Heart left ventricle (tissue), 16 donors: ENCODE results near the gene RPS29. TPM values are rescaled to one million over a fixed set of nuclear protein-coding genes. Genes with fewer than 3 reads are reported as not detected.
A peak's percentile ranks its signal among the peaks of the same experiment; 100 is the strongest.

Experiments used
- ATAC-seq, 4 donors: fragments of 200-7000 bp; cut with Tn5 transposase; one replicate each; pipeline ENCODE4 v1.9.1; 2020 to 2022; ENCODE audit warnings: moderate library complexity in 4 of 4, mild to moderate bottlenecking in 3 of 4, moderate number of reproducible peaks in 1 of 4
- DNase-seq, 5 donors: peaks; one replicate each; pipeline ENCODE4 v3.0.0-alpha.2; 2020
- H3K27ac ChIP-seq, 12 donors: fragments of 200-600 bp; sonication (generic) in 4 of 12; one replicate each; pipeline versions ENCODE4 v1.5.0 to v1.8.0; 2016 to 2022; ENCODE audit warnings: mild to moderate bottlenecking in 2 of 12
- H3K27me3 ChIP-seq, 9 donors: fragments of 200-600 bp; sonication (generic) in 2 of 9; one replicate each; pipeline versions ENCODE4 v1.5.1 to v1.8.0; 2016 to 2022; ENCODE audit warnings: mild to moderate bottlenecking in 3 of 9
- H3K36me3 ChIP-seq, 9 donors: fragments of 200-600 bp; sonication (generic) in 2 of 9; one replicate each; pipeline versions ENCODE4 v1.5.0 to v1.8.0; 2018 to 2022; ENCODE audit warnings: mild to moderate bottlenecking in 2 of 9
- H3K4me1 ChIP-seq, 12 donors: fragments of 200-600 bp; sonication (generic) in 4 of 12; one replicate each; pipeline versions ENCODE4 v1.5.0 to v1.8.0; 2016 to 2022; ENCODE audit warnings: mild to moderate bottlenecking in 3 of 12
- H3K4me3 ChIP-seq, 12 donors: fragments of 200-600 bp; sonication (generic) in 4 of 12; one replicate each; pipeline versions ENCODE4 v1.5.0 to v1.8.0; 2017 to 2022; ENCODE audit warnings: mild to moderate bottlenecking in 9 of 12, moderate library complexity in 4 of 12
- H3K9me3 ChIP-seq, 12 donors: fragments of 200-600 bp; sonication (generic) in 4 of 12; one replicate each; pipeline versions ENCODE4 v1.5.0 to v1.8.0; 2016 to 2022; ENCODE audit warnings: mild to moderate bottlenecking in 1 of 12
- POLR2A ChIP-seq, 2 donors: fragments of 450-650 bp; IDR thresholded peaks; one replicate each; pipeline ENCODE4 v1.6.1; 2017; ENCODE audit warnings: antibody characterized with exemption in 2 of 2, mild to moderate bottlenecking in 2 of 2, moderate library complexity in 2 of 2
- WGBS, 4 donors: extraction: QIAGEN DNeasy Blood & Tissue Kit in 2 of 4; methylation state at CpG; one replicate each; pipeline versions ENCODE4 v1.1.5 to v1.1.7; 2013 to 2018; 5-methylcytosine and 5-hydroxymethylcytosine counted together
- intact Hi-C, 10 donors: fragments of 100-400 bp; cut with DNase I; formaldehyde crosslinking; loops; one replicate each; pipeline versions ENCODE4 v1.11.1 to v1.14.2; 2022
- long read RNA-seq, 3 donors: library from polyadenylated mRNA; unstranded; transcript quantifications; one replicate each; pipeline ENCODE4 v2.0.0, GENCODE V29; 2020 to 2021
- polyA plus RNA-seq, 2 donors: library from polyadenylated mRNA; stranded (reverse); fragments of 200-250 nt; gene quantifications; one replicate each; pipeline ENCODE4 v1.2.3, GENCODE V29; 2013
- total RNA-seq, 9 donors: library from RNA; depleted of rRNA in 2 of 9; stranded (reverse); fragments of >200 nt in 2 of 9; fragmentation: NEBNext Ultra II Directional in 3 of 9; extraction: Animal tissue kit (Norgen Biotek cat#: 25700) in 3 of 9; gene quantifications; one replicate each; pipeline versions ENCODE4 v1.1.0 to v1.2.4, GENCODE V29; 2016 to 2023
- TF ChIP-seq, protein P1 (sequence below), 12 donors: fragments of 200-600 bp; sonication (generic) in 4 of 12; IDR thresholded peaks; one replicate each; pipeline versions ENCODE4 v1.5.0 to v1.8.0; 2018 to 2022; ENCODE audit warnings: antibody characterized with exemption in 12 of 12, mild to moderate bottlenecking in 5 of 12
- donor health status: ischemic (EF 13 %, LVEDD 7.1; RV severe dilation, severe dysfunction).
- donor health status: healthy with polysubstance abuse.
- donor health status: DM: no; HTN: yes; CAD: no.
- donor health status: DM: no; HTN: no; CAD: no.
- donor health status: ischemic (EF 25% LVEDD 6.9; RV normal size, moderate dysfunction).
- donor health status: ischemic (EF 25% LVEDD 5.7; RV mildly dilated, moderate dysfunction).
- donor health status: healthy.
- donor health status: DM: yes; HTN: yes; CAD: no.
- donor health status: ischemic (EF 35%, LVEDD 5.7; RV mildly dilated, moderate dysfunction).
- donor health status: nonischemic (EF 11% LVEDD 7.7; RV severe dilation, severe dysfunction).
- donor health status: DM: yes; HTN: yes; CAD: no.
- donor health status: PGD.
- donor health status: ischemic (EF 29% LVEDD 5.4; RV normal size, mild dysfunction).
- donor health status: nonischemic (EF 23%, LVEDD 6.1; RV moderate dilation, normal function).

Gene RPS29
- total RNA-seq: 1,000 to 10,000 TPM in 2 of 9 donors, 100 to 1,000 TPM in 7; 507 to 4,598 (median 922) TPM
- 1,000 to 10,000 TPM in 1 of 2 donors, 100 to 1,000 TPM in 1; 914 to 1,431 TPM for polyA plus RNA-seq
- long read RNA-seq, donor 1, full-length matches to known transcripts: 248 of 249 reads
- long read RNA-seq, donor 1, partial matches to known transcripts: 0 of 249 reads
- long read RNA-seq, donor 1, other reads (novel, unspliced or antisense): 1 of 249 reads
- long read RNA-seq, donor 2, full-length matches to known transcripts: 138 of 142 reads
- long read RNA-seq, donor 2, partial matches to known transcripts: 0 of 142 reads
- long read RNA-seq, donor 2, other reads (novel, unspliced or antisense): 4 of 142 reads
- long read RNA-seq, donor 3, full-length matches to known transcripts: 266 of 267 reads
- long read RNA-seq, donor 3, partial matches to known transcripts: 0 of 267 reads
- long read RNA-seq, donor 3, other reads (novel, unspliced or antisense): 1 of 267 reads

DNA sequence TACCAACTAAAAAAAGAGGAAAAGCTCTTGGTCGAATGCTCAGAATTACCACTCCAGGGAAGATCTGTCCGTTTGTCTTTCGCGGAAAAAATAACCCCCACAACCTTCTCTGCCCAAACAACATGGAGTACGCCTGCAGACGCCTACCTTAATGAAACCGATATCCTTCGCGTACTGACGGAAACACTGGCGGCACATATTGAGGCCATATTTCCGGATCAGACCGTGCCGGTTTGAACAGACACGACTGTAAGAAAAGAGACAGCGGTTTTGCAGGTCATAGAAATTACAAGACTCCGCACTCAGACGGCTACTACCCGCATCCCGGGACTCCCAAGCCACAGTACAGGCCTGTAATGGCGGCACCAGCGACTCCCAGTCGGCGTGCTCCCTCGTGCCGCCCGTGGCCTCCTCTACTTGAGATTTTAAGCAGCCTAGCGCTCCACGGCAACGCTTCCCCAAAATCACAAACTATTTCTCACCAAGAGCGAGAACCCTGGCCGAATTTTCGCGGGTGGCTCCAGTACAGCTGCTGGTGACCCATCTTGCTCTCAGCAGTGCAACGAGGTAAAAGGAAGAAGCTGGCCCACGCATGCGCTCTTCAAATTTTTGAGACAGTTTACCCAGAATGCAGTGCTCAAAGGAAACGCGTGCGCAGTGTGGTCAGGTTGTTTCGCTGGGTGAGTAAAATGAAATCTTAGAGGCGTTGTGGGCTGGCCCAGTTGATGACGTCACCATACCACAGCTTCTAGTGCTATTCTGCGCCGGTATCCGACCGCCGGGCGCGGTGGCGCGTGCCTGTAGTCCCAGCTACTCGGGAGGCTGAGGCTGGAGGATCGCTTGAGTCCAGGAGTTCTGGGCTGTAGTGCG lies at the start of gene RPS29:
Gene RPS29 (minus strand): TSS at position 578 of the 870 bp plus-strand sequence. CDS start 34 bp downstream, at position 544.
- ATAC-seq: peak; percentile 97 to 98 (median 98)
- WGBS, 4 donors: 0 to 1% (median 0%) methylated on average over 39 to 54 of the region's 55 CpGs
- Histone ChIP-seq H3K27me3 (no peaks in the 10 kb centered on the region), H3K27ac (peak within 1 kb of the TSS; percentile 77 to 98 (median 93)), H3K4me1 (peaks cover 0 to 39% (median 19%) of the 10 kb centered on the region in 12 donors), H3K36me3 (peaks cover 0 to 32% (median 26%) of the 10 kb centered on the region in 9 donors), H3K4me3 (peak within 1 kb of the TSS; percentile 72 to 100 (median 90)), H3K9me3 (no peaks in the 10 kb centered on the region)
- intact Hi-C loops: loop anchor here in 3 of 10 donors (5.0 kb wide), 1 partner anchor 36 kb away; the partner anchor contains the start of genes MGAT2 (in 3 of the 3) and RPL36AL (in 3 of the 3)
- DNase-seq: peak; percentile 96 to 98 (median 97)
- TF ChIP-seq, protein P1, sequence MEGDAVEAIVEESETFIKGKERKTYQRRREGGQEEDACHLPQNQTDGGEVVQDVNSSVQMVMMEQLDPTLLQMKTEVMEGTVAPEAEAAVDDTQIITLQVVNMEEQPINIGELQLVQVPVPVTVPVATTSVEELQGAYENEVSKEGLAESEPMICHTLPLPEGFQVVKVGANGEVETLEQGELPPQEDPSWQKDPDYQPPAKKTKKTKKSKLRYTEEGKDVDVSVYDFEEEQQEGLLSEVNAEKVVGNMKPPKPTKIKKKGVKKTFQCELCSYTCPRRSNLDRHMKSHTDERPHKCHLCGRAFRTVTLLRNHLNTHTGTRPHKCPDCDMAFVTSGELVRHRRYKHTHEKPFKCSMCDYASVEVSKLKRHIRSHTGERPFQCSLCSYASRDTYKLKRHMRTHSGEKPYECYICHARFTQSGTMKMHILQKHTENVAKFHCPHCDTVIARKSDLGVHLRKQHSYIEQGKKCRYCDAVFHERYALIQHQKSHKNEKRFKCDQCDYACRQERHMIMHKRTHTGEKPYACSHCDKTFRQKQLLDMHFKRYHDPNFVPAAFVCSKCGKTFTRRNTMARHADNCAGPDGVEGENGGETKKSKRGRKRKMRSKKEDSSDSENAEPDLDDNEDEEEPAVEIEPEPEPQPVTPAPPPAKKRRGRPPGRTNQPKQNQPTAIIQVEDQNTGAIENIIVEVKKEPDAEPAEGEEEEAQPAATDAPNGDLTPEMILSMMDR (IDR thresholded peaks at IDR 0.05): no peak
- TF ChIP-seq POLR2A (IDR thresholded peaks at IDR 0.05): peak in 1 of 2 donors; percentile 78

DNA sequence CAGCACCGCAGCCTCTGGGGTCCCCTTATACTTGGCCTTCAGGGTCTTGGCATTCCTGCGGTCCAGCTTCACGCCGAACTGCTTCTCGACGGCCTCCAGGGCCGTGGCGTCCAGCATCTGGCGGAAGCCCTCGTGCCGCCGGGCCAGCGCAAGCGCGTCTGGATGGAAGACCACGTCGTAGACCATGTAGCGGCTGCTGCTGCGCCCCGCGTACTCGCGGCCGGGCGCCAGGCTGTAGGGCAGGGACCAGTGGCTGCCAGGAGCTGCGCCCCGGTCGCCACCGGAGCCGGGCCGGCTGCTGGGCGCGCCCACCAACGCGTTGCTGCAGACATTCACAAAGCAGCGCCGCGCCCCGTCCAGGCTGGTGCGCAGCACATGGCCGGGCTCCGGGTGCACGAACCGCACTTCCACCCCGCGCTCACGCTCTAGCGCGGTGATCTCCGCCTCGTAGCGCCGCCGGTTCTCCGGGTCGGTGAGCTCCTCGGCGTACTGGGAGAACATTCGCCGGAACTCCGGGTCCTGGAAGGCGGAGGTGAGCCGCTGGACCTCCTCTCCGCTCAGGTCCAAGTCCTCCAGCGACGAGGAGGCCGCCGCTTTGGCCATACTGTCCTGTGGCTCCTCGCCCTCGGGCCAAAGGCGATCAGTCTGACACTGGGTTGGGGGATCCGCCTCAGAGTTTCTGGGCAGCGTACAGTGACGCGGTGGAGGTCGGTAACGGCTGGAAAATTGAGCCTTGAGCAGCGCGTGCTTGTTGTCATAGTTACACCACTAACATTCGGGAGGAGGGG lies 48.6 kb upstream of the RPS29 start, which contains the start of gene DNAAF2:
Gene DNAAF2 (minus strand): TSS at position 698 of the 788 bp plus-strand sequence. CDS start 95 bp downstream, at position 603.
- H3K4me3 ChIP-seq: peak within 1 kb of the TSS; percentile 68 to 98 (median 95)
- peak; percentile 45 to 79 (median 60) for DNase-seq
- ATAC-seq: peak; percentile 24 to 64 (median 56)
- no peaks in the 10 kb centered on the region for H3K27me3 ChIP-seq
- WGBS, 4 donors: 0 to 1% (median 0%) methylated on average over 24 to 80 of the region's 80 CpGs
- H3K36me3 ChIP-seq: peaks cover 0 to 27% (median 12%) of the 10 kb centered on the region in 9 donors
- no peaks in the 10 kb centered on the region for H3K9me3 ChIP-seq
- intact Hi-C loops: loop anchor here (1.0 to 10.0 kb wide), 16 partner anchors 53 to 482 kb away; partner anchors contain the start of genes KLHDC2 (in 7 of the 10), KLHDC1 (in 4 of the 10), NEMF (in 4 of the 10) and POLE2 (in 2 of the 10)
- peaks cover 0 to 66% (median 38%) of the 10 kb centered on the region in 12 donors for H3K4me1 ChIP-seq
- TF ChIP-seq, protein P1 (IDR thresholded peaks at IDR 0.05): peak in 4 of 12 donors; percentile 1 to 15 (median 3)
- no peak for TF ChIP-seq POLR2A (IDR thresholded peaks at IDR 0.05)
- peak within 1 kb of the TSS; percentile 79 to 100 (median 98) for H3K27ac ChIP-seq

DNA sequence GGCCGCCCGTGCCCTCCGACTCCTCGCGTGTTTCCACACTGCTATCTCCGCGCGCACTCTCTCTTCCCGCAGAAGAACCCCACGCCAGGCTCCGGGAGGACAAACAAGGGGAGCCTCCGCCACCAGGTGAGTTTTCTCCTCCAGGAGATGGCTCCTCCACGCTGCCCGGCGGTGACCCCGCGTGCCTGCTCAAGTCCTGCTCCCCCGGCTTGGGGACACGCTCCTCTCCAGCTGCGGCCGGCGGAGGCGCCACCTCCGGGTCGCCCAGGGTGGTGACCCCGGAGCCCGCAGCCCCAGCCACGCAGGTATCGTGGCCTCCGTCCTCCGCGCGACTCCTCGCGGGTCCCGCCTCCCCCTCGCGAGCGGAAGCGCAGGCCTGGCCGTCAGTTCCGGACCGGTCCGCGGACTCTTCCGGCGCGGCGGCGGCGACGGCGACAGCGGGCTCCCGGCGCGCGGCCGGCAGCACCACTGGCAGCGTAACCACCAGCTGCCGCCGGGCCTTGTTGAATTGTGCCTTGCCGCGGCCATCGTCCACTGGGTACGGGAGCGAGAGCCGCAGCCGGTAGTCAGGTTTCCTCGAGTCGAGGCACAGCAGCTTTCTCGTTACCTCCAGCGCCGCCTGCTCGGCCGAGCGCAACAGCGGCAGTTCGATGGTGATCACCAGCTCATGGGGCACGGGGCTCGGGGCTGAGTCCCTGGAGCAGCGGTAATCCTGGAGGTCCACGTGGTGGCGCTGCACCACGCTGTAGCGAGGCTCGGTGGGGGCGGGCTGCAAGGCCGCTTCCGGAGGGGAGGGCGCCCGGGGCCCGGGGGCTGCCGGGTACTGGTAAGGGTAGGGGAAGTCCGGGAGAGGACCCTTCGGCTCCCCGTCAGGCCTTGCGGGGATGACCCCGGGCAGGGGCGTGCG lies 47.7 kb upstream of the RPS29 start:
- WGBS, 4 donors: 0 to 1% (median 0%) methylated on average over 21 to 101 of the region's 101 CpGs
- peak; percentile 93 to 96 (median 94) for DNase-seq
- peaks cover 0 to 24% (median 12%) of the 10 kb centered on the region in 9 donors for H3K36me3 ChIP-seq
- H3K27me3 ChIP-seq: no peaks in the 10 kb centered on the region
- H3K27ac ChIP-seq: peak overlapping the region; percentile 79 to 100 (median 98)
- peak overlapping the region; percentile 68 to 98 (median 95) for H3K4me3 ChIP-seq
- H3K9me3 ChIP-seq: no peaks in the 10 kb centered on the region
- H3K4me1 ChIP-seq: peaks cover 0 to 61% (median 36%) of the 10 kb centered on the region in 12 donors
- ATAC-seq: peak; percentile 91 to 96 (median 94)
- TF ChIP-seq, protein P1 (IDR thresholded peaks at IDR 0.05): peak; percentile 76 to 96 (median 87)
- peak in 1 of 2 donors; percentile 66 for TF ChIP-seq POLR2A (IDR thresholded peaks at IDR 0.05)
- intact Hi-C loops: loop anchor here (1.0 to 10.0 kb wide), 15 partner anchors 58 to 483 kb away; partner anchors contain the start of genes KLHDC2 (in 5 of the 10), NEMF (in 4 of the 10), KLHDC1 (in 2 of the 10) and VCPKMT (in 1 of the 10)
